ENCODE data around the gene MAPK10.

MAPK10 gene

GRCh38 chr4:86269354-86269753 lies 90.5 kb downstream of the MAPK10 start:
- no peak for TF ChIP-seq TAF1 (IDR thresholded peaks at IDR 0.05; ENCODE audit: low read depth)
- no peak for TF ChIP-seq NFIC (IDR thresholded peaks at IDR 0.05)
- TF ChIP-seq FOXM1 (IDR thresholded peaks at IDR 0.05; ENCODE audit: borderline replicate concordance, low read depth) = no peak
- no peak for TF ChIP-seq YY1 (IDR thresholded peaks at IDR 0.05; ENCODE audit: low read depth)
- no peak for TF ChIP-seq CREB1 (IDR thresholded peaks at IDR 0.05; ENCODE audit: low read depth)

- TF ChIP-seq REST (IDR thresholded peaks at IDR 0.05; ENCODE audit: low read depth) (no peak), TAF1 (IDR thresholded peaks at IDR 0.05; ENCODE audit: low read depth) (no peak), CREB1 (IDR thresholded peaks at IDR 0.05; ENCODE audit: low read depth) (no peak), USF1 (IDR thresholded peaks at IDR 0.05) (no peak), CEBPB (IDR thresholded peaks at IDR 0.05) (no peak), TCF12 (IDR thresholded peaks at IDR 0.05; ENCODE audit: low read depth) (no peak), EGR1 (IDR thresholded peaks at IDR 0.05) (no peak), MAX (IDR thresholded peaks at IDR 0.05) (no peak), YY1 (IDR thresholded peaks at IDR 0.05; ENCODE audit: low read depth) (no peak), TEAD4 (IDR thresholded peaks at IDR 0.05) (no peak), NFIC (IDR thresholded peaks at IDR 0.05) (no peak), EP300 (IDR thresholded peaks at IDR 0.05; ENCODE audit: borderline replicate concordance) (no peak), RAD21 (IDR thresholded peaks at IDR 0.05; ENCODE audit: low read depth) (no peak), FOXM1 (IDR thresholded peaks at IDR 0.05; ENCODE audit: borderline replicate concordance, low read depth) (no peak), ZBTB7A (IDR thresholded peaks at IDR 0.05; ENCODE audit: low read depth) (no peak)
Observed at GRCh38 chr4:86264241-86264640, 95.6 kb downstream of the MAPK10 start.

- TF ChIP-seq TCF12 (IDR thresholded peaks at IDR 0.05; ENCODE audit: low read depth) (no peak), CREB1 (IDR thresholded peaks at IDR 0.05; ENCODE audit: low read depth) (no peak)
Observed at GRCh38 chr4:86261636-86262035, 98.2 kb downstream of the MAPK10 start.

GRCh38 chr4:86256086-86256485 lies 103.8 kb downstream of the MAPK10 start:
- TF ChIP-seq EGR1 (IDR thresholded peaks at IDR 0.05) (no peak), REST (IDR thresholded peaks at IDR 0.05; ENCODE audit: low read depth) (no peak), TEAD4 (IDR thresholded peaks at IDR 0.05) (no peak), CEBPB (IDR thresholded peaks at IDR 0.05) (no peak), CREB1 (IDR thresholded peaks at IDR 0.05; ENCODE audit: low read depth) (no peak), ZBTB7A (IDR thresholded peaks at IDR 0.05; ENCODE audit: low read depth) (no peak), FOXM1 (IDR thresholded peaks at IDR 0.05; ENCODE audit: borderline replicate concordance, low read depth) (no peak), NFIC (IDR thresholded peaks at IDR 0.05) (no peak), USF1 (IDR thresholded peaks at IDR 0.05) (no peak), TCF12 (IDR thresholded peaks at IDR 0.05; ENCODE audit: low read depth) (no peak), TAF1 (IDR thresholded peaks at IDR 0.05; ENCODE audit: low read depth) (no peak)

GRCh38 chr4:86250619-86251018 lies 109.2 kb downstream of the MAPK10 start:
- TF ChIP-seq REST (IDR thresholded peaks at IDR 0.05; ENCODE audit: low read depth) = no peak

- TF ChIP-seq CREB1 (IDR thresholded peaks at IDR 0.05; ENCODE audit: low read depth) (no peak), ZBTB7A (IDR thresholded peaks at IDR 0.05; ENCODE audit: low read depth) (no peak), EGR1 (IDR thresholded peaks at IDR 0.05) (no peak), TEAD4 (IDR thresholded peaks at IDR 0.05) (no peak), TAF1 (IDR thresholded peaks at IDR 0.05; ENCODE audit: low read depth) (no peak), YY1 (IDR thresholded peaks at IDR 0.05; ENCODE audit: low read depth) (no peak), MAX (IDR thresholded peaks at IDR 0.05) (no peak), NFIC (IDR thresholded peaks at IDR 0.05) (no peak), RAD21 (IDR thresholded peaks at IDR 0.05; ENCODE audit: low read depth) (no peak), CEBPB (IDR thresholded peaks at IDR 0.05) (no peak), USF1 (IDR thresholded peaks at IDR 0.05) (no peak), TCF12 (IDR thresholded peaks at IDR 0.05; ENCODE audit: low read depth) (no peak)
Observed at GRCh38 chr4:86250006-86250405, 109.8 kb downstream of the MAPK10 start.

All from Ishikawa (cell line).